Liver (tissue), 3 donors: ENCODE measurements around the gene EP300.
"Not testable (repeated sequence)": the region's sequence is repeated elsewhere in the genome, so short reads cannot be mapped to it uniquely, and the experiment has no call there.

Experiments
- RXRA ChIP-seq, 2 donors: IDR thresholded peaks; 2 replicates each; pipeline ENCODE4 v1.6.1; 2017 to 2018; ENCODE audit warnings: antibody characterized with exemption in 2 of 2, mild to moderate bottlenecking in 1 of 2
- SP1 ChIP-seq: IDR thresholded peaks from 2 replicates; pipeline ENCODE4 v1.6.1; 2018; ENCODE audit warnings: antibody characterized with exemption, mild to moderate bottlenecking
- TAF1 ChIP-seq: conservative IDR thresholded peaks from 2 replicates; pipeline ENCODE4 v1.6.1; 2016; ENCODE audit warnings: antibody characterized with exemption, mild to moderate bottlenecking
- TF ChIP-seq, protein P1 (sequence below): fragments of 150-350 bp; IDR thresholded peaks from 2 replicates; pipeline ENCODE4 v1.5.1; 2017; ENCODE audit warnings: improper control_type of control experiment, low read depth, low read length; ENCODE audit not compliant: missing input control
- TF ChIP-seq, protein P2 (sequence below): IDR thresholded peaks from 2 replicates; pipeline ENCODE4 v1.6.1; 2016; ENCODE audit warnings: antibody characterized with exemption
- donor health status: healthy.
- donor health status: healthy.

DNA sequence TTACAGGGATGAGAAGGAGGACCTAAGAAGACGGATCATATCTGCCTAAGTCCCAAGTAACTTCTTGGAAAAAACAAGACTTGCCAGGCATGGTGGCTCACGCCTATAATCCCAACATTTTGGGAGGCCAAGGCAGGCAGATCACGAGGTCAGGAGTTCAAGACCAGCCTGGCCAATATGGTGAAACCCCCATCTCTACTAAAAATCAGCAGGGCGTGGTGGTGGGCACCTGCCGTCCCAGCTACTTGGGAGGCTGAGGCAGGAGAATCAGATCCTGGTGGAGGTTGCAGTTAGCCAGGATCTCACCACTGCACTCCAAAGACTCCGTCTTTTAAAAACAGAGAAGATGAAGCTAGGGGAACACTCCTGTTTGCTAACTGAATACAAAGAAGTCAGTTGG lies 88.0 kb downstream of the EP300 start:
- TF ChIP-seq, protein P1, sequence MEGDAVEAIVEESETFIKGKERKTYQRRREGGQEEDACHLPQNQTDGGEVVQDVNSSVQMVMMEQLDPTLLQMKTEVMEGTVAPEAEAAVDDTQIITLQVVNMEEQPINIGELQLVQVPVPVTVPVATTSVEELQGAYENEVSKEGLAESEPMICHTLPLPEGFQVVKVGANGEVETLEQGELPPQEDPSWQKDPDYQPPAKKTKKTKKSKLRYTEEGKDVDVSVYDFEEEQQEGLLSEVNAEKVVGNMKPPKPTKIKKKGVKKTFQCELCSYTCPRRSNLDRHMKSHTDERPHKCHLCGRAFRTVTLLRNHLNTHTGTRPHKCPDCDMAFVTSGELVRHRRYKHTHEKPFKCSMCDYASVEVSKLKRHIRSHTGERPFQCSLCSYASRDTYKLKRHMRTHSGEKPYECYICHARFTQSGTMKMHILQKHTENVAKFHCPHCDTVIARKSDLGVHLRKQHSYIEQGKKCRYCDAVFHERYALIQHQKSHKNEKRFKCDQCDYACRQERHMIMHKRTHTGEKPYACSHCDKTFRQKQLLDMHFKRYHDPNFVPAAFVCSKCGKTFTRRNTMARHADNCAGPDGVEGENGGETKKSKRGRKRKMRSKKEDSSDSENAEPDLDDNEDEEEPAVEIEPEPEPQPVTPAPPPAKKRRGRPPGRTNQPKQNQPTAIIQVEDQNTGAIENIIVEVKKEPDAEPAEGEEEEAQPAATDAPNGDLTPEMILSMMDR, result not testable (repeated sequence)
- not testable (repeated sequence) for TF ChIP-seq RXRA (IDR thresholded peaks at IDR 0.05); TAF1; SP1
- TF ChIP-seq, protein P2, sequence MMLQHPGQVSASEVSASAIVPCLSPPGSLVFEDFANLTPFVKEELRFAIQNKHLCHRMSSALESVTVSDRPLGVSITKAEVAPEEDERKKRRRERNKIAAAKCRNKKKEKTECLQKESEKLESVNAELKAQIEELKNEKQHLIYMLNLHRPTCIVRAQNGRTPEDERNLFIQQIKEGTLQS, result not testable (repeated sequence)
